DMS53 (cell line): ENCODE measurements around the gene GABBR2.

Experiments
- DNase-seq: peaks from one replicate; lab custom pipeline; 2025; lab: John Stamatoyannopoulos, UW

GABBR2 gene

GRCh38 chr9:98432960-98433359, 275.8 kb downstream of the GABBR2 start:
- no peak for DNase-seq

- DNase-seq: no peak
Observed at GRCh38 chr9:98432134-98432533, 276.6 kb downstream of the GABBR2 start.

- no peak for DNase-seq
Observed at GRCh38 chr9:98430535-98431292, 278.0 kb downstream of the GABBR2 start.

GRCh38 chr9:98429613-98430012, 279.1 kb downstream of the GABBR2 start:
- no peak for DNase-seq

- DNase-seq: no peak
Observed at GRCh38 chr9:98428454-98428853, 280.3 kb downstream of the GABBR2 start.

GRCh38 chr9:98427491-98427890, 281.2 kb downstream of the GABBR2 start:
- no peak for DNase-seq

GRCh38 chr9:98425079-98425478, 283.7 kb downstream of the GABBR2 start:
- no peak for DNase-seq

- DNase-seq: no peak
Observed at GRCh38 chr9:98419260-98419603, 289.5 kb downstream of the GABBR2 start.

GRCh38 chr9:98418578-98419259, 290.0 kb downstream of the GABBR2 start:
- no peak for DNase-seq

- no peak for DNase-seq
Observed at GRCh38 chr9:98416294-98417248, 292.2 kb downstream of the GABBR2 start.

GRCh38 chr9:98415782-98416181, 293.0 kb downstream of the GABBR2 start:
- DNase-seq: peak; percentile 32

- DNase-seq: no peak
Observed at GRCh38 chr9:98413084-98413483, 295.7 kb downstream of the GABBR2 start.

- DNase-seq: no peak
Observed at GRCh38 chr9:98412101-98412842, 296.5 kb downstream of the GABBR2 start.

- no peak for DNase-seq
Observed at GRCh38 chr9:98410185-98410697, 298.5 kb downstream of the GABBR2 start.

- no peak for DNase-seq
Observed at GRCh38 chr9:98409719-98410118, 299.0 kb downstream of the GABBR2 start.

- DNase-seq: no peak
Observed at GRCh38 chr9:98406469-98406868, 302.3 kb downstream of the GABBR2 start.

GRCh38 chr9:98404237-98404636, 304.5 kb downstream of the GABBR2 start:
- no peak for DNase-seq

GRCh38 chr9:98403715-98404114, 305.0 kb downstream of the GABBR2 start:
- no peak for DNase-seq

- no peak for DNase-seq
Observed at GRCh38 chr9:98402019-98402840, 306.5 kb downstream of the GABBR2 start.

GRCh38 chr9:98401140-98402018, 307.4 kb downstream of the GABBR2 start:
- DNase-seq: no peak
